Right kidney (tissue), 1 donor: ENCODE data around the gene RADIL.
"Not testable (repeated sequence)": the region's sequence is repeated elsewhere in the genome, so short reads cannot be mapped to it uniquely, and the experiment has no call there.

ENCODE experiments used
- DNase-seq: peaks from one replicate; pipeline ENCODE4 v3.0.0-alpha.2; 2016

Gene RADIL

GRCh38 chr7:4808565-4808964 is 75.0 kb downstream of the RADIL start:
- DNase-seq: no peak

DNA sequence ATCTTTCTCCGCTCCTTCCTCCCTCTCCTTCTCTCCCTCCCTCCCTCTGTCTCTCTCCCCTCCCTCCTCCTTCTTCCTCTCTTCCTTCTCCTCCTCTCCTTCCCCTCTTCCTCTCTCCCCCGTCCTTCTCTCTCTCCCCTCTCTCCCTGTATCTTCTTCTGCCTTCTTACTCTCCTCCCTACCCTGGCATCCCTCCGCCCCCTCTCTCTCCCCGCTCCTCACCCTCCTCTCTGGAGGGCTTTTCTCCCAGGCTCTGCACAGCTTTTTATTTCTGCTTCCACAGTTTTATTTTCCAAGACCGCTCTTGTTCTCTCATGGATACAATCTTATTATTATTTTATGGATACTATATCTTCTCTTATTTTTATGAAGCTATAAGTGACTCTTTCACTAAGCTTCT is 75.5 kb downstream of the RADIL start:
- no peak for DNase-seq

DNA sequence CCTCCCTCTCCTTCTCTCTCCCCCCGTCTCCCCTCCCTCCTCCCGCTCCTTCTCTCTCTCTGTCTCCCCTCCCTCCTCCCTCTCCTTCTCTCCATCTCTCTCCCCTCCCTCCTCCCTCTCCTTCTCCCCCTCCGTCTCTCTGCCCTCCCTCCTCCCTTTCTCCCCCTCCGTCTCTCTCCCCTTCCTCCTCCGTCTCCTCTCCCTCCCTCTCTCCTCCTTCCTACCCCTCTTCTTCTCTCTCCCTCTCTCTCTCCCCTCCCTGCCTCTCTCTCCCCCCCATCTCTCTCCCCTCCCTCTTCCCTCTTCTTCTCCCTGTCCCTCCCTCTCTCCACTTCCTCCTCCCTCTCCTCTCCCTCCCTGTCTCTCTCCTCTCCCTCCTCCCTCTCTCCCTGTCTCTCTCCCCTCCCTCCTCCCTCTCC is 75.9 kb downstream of the RADIL start:
- no peak for DNase-seq

DNA sequence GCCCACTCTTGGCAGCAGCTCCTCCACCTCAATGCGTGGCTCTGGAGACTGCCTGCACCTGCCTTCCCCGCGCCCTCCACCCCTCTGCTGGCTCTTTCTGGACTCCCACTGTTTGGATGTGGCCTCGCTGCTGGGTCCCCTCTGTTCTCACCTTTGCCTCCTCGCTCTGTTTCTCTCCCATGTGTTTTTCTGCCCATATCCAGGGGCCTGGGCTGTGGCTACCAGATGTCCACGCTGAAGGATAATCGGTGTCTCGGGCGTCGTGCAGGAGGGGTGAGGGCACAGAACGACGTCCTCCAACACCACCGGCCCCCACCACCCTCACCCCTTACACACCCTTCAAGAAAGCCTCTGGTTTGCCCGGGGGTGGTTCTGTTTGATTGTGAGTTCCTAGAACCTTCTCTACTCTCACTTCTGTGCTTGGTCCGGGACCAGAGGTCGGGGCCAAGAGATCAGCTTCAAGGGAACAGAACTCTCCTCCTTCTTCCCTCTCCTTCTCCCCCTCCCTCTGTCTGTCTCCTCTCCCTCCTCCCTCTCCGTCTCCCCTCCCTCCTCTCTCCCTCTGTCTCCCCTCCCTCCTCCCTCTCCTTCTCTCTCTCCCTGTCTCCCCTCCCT is 76.4 kb downstream of the RADIL start:
- no peak for DNase-seq

DNA sequence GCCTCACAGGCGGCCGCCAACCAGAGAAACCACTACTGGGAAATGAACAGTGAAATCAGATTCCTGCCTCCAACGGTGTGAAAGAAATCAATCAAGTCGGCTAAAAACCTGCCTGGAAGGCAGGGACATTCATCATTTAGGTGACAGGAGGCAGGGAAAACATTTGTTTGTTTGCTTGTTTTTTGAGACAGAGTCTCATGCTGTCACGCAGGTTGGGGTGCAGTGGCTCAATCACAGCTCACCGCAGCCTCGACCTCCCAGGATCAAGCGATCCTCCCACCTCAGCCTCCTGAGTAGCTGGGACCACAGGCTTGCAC is 77.6 kb downstream of the RADIL start:
- DNase-seq: no peak

- no peak for DNase-seq
Measured at GRCh38 chr7:4805110-4805983, 78.2 kb downstream of the RADIL start.

DNA sequence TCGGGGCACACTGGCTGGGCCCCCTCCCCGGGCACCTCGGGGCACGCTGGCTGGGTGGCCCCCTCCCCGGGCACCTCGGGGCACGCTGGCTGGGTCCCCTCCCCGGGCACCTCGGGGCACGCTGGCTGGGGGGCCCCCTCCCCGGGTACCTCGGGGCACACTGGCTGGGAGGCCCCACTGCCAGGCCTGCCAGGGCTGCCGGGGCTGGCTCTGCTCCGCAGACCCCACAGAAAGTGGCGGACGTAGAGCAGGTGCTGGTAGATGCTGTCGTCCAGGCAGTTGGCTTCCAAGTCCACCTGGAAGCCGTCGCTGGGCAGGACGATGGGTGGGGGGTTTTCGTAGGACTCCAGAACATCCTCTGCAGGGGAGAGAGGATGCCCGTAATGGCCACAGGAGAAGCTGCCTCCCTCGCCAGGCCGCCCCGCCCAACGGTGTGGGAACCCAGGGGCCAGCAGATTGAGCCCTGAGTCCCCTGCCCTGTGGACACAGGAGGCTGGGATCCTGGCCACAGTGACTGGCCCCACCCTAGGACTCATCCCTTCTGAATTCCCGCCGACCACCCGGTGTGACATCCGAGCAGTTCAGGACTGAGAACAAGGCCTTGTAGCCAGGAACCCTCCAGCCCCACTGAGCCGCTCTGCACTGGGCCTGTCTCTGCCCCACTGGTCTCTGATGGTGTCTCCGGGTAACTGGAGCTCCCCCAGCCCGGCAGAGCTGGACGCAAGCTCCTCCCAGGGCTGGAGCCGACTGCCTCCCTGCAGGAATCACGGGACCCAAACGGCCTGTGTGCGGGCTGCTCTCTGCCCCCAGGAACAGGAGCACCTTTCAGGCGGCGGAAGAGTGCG is 79.9 kb downstream of the RADIL start:
- no peak for DNase-seq

- not testable (repeated sequence) for DNase-seq
Measured at GRCh38 chr7:4802577-4802976, 80.9 kb downstream of the RADIL start.

DNA sequence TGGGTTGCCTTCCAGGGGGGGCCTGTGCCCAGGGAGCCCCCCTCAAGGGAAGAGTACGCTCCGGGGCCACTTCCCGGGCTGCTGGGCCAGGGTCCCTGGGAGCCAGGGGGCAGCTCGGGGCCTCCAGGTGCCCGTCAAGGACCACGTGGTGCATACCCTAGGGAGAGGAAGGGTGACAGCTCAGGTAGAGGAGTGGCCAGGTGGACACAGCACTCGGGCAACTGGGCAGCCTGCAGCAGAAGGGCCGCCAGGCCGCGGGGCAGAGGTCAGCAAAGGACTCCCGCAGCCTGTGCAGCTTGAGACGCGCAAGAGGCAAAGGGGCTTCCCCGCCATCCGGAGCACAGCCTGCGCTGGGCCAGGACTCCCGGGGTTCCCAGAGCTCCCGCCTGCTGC is 81.7 kb downstream of the RADIL start:
- no peak for DNase-seq

- no peak for DNase-seq
Measured at GRCh38 chr7:4800926-4801838, 82.3 kb downstream of the RADIL start.

DNA sequence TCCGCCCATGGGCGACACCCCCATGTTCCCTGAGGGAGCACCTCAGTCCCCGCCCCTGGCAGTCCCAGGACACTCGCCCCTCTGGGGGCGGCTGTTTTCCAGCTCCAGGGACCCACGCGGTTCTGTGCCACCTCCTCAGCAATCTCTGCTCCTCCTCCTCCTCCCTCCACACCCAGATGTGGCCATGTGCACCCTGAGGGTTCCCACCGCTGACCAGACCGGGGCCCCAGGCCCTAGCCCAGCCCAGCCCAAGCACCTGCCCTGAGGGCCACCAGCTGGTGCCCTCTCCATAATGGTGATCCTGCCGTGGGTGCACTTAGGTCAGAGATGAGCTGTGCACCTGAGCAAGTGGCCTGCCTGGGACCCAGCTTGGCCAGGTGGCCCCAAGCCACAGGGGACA is 83.0 kb downstream of the RADIL start:
- DNase-seq: no peak

GRCh38 chr7:4799508-4800268 is 83.8 kb downstream of the RADIL start:
- no peak for DNase-seq

DNA sequence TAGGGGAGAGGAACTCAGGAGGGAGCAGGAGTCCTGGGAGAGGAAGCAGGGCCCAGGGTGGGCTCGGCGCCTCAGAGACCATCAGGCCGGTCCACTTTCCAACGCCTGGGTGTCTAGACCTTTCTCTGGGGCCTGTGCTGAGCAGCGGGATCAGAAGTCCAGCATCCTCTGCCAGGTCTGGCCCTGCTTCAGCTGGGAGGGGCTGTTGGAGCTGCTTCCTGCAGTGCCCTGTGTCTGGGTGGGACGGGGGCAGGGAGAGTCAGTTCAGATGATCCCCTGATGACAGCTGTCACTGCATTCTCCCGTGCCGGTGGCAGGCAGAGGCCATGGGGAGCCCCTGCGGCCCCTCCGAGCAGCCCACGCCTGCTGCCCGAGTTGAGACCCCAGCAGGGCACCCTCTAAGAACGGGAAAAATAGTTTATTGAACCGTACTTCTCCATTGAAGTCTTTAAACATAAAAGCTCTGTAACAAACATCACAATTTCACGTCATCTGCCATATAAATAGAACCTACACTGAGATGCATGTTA is 84.7 kb downstream of the RADIL start:
- DNase-seq: no peak

DNA sequence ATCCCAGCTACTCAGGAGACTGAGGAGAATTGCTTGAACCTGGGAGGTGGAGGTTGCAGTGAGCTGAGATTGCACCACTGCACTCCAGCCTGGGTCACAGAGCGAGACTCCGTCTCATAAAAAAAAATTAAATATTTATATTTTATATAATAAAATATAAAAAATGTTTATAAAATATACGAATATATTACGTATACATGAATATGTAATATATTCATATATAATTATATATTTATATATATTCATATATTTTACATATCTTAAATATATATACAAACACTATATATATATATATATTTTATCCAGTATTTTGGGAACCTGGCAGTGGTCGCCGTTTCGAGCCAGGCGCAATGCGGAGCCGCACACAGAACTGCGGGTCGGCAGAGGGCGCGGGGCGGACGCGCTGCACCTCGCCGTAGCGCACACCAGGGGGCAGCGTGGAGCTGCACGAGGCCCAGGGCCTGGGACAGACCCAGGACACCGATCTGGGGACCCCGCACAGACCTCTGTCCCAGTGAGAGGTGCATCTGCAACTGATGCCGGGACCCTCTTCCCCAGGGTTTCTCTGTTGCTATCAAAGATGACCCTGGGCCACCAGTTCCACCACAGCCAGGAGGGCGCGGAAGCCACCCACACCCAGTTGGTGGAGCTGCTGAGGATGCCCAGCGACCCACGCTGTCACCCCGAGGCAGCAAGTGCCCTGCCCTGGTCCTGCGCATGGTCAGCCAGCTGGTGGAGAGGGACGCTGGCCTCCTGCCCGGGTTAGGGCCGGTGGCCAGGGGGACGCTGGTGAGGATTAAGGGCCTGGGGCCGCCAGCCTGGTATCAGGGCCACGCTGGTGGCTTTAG is 85.4 kb downstream of the RADIL start:
- DNase-seq: peak; percentile 63

DNA sequence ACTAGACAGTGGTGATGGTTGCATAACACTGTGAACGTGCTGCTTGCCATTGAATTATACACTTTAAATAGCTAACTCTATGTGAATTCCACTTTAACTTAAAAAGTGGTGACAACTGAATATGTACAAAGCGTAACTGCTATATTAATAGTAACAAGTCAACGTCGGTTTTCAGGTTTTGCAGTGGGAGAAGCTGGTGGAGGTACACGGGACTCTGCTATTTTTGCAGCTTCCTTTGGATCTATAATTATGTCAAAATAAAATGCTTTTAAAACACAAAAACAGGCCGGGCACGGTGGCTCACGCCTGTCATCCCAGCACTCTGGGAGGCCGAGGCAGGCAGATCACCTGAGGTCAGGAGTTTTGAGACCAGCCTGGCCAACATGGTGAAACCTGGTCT is 87.1 kb downstream of the RADIL start:
- DNase-seq: no peak

DNA sequence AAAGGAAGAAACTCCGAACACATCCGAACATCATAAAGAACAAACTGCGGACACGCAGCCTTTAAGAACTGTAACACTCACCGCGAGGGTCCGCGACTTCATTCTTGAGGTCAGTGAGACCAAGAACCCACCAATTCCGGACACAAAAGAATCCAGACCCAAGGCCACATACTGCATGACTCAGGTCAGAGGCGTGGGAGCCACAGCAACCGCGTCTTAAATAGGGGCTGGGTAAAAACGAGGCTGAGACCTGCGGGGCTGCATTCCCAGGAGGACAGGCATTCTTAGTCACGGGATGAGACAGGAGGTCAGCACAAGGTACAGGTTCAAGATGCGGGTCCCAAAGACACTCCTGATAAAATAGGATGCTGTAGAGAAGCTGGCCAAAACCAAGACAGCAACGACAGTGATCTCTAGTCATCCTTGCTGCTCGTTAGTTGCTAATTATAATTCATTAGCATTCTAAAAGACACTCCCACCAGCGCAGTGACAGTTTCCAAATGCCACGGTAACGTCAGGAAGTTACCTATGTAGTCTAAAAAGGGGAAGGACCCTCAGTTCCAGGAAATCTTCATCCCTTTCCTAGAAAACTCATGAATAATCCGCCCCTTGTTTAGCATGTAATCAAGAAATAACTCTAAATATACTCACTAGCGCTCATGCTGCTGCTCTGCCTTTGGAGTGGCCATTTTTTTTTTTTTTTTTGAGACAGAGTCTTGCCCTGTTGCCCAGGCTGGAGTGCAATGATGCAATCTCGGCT is 88.7 kb downstream of the RADIL start:
- DNase-seq: no peak

DNA sequence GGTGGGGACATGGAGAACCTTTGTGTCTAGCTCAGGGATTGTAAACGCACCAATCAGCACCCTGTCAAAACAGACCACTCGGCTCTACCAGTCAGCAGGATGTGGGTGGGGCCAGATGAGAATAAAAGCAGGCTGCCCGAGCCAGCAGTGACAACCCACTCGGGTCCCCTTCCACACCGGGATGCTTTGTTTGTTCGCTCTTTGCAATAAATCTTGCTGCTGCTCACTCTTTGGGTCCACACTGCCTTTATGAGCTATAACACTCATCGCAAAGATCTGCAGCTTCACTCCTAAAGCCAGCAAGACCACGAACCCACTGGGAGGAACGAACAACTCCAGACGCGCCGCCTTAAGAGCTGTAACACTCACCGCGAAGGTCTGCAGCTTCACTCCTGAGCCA is 89.3 kb downstream of the RADIL start:
- not testable (repeated sequence) for DNase-seq

GRCh38 chr7:4793385-4793993 is 90.0 kb downstream of the RADIL start:
- DNase-seq: not testable (repeated sequence)
